SK-N-SH treated with all-trans-retinoic acid at 6 μM for 48 hours (cell line): Measurements from ENCODE around the gene VTI1A.

ENCODE experiments used
- ATAC-seq: fragments of 200-7000 bp; cut with Tn5 transposase; 3 replicates; pipeline ENCODE4 v1.9.1; 2020; ENCODE audit warnings: mild to moderate bottlenecking, moderate library complexity
- ARNTL ChIP-seq: fragments of 450-650 bp; formaldehyde crosslinking; IDR thresholded peaks from 2 replicates; pipeline ENCODE4 v1.5.0; 2020; ENCODE audit warnings: low read depth, mild to moderate bottlenecking, moderate library complexity, borderline replicate concordance
- BACH2 ChIP-seq: fragments of 250-450 bp; sonication (Bioruptor Pico); IDR thresholded peaks from 2 replicates; pipeline ENCODE4 v1.9.0; 2021; ENCODE audit warnings: mild to moderate bottlenecking, borderline replicate concordance
- CREB5 ChIP-seq: fragments of 250-450 bp; sonication (Bioruptor Pico); IDR thresholded peaks from 2 replicates; pipeline ENCODE4 v1.5.1; 2020; ENCODE audit warnings: low read depth, mild to moderate bottlenecking, moderate library complexity
- CSDC2 ChIP-seq: fragments of 250-450 bp; sonication (Bioruptor Pico); IDR thresholded peaks from 2 replicates; pipeline ENCODE4 v1.5.0; 2020; ENCODE audit warnings: mild to moderate bottlenecking, moderate library complexity
- CSRNP3 ChIP-seq: fragments of 250-450 bp; sonication (Bioruptor Pico); IDR thresholded peaks from 2 replicates; pipeline ENCODE4 v1.5.1; 2021; ENCODE audit warnings: mild to moderate bottlenecking, moderate library complexity
- ESRRG ChIP-seq: fragments of 250-450 bp; sonication (Bioruptor Pico); IDR thresholded peaks from 2 replicates; pipeline ENCODE4 v1.6.1; 2021; ENCODE audit warnings: mild to moderate bottlenecking
- ISL1 ChIP-seq: fragments of 250-450 bp; sonication (Bioruptor Pico); IDR thresholded peaks from 2 replicates; pipeline ENCODE4 v2.1.2; 2022; ENCODE audit warnings: mild to moderate bottlenecking, moderate library complexity
- OSR1 ChIP-seq: fragments of 250-450 bp; sonication (Bioruptor Pico); IDR thresholded peaks from 2 replicates; pipeline ENCODE4 v1.8.0; 2022; ENCODE audit warnings: moderate library complexity, mild to moderate bottlenecking, inconsistent platforms
- PATZ1 ChIP-seq: fragments of 250-450 bp; sonication (Bioruptor Pico); IDR thresholded peaks from 2 replicates; pipeline ENCODE4 v1.8.0; 2020; ENCODE audit warnings: mild to moderate bottlenecking, moderate library complexity, borderline replicate concordance
- POU6F1 ChIP-seq: fragments of 250-450 bp; sonication (Bioruptor Pico); IDR thresholded peaks from 2 replicates; pipeline ENCODE4 v1.8.0; 2021; ENCODE audit warnings: low read depth, mild to moderate bottlenecking, moderate library complexity, borderline replicate concordance
- PPARA ChIP-seq: fragments of 250-450 bp; sonication (Bioruptor Pico); IDR thresholded peaks from 2 replicates; pipeline ENCODE4 v1.5.0; 2020; ENCODE audit warnings: mild to moderate bottlenecking, borderline replicate concordance
- RARB ChIP-seq: fragments of 250-450 bp; sonication (Bioruptor Pico); IDR thresholded peaks from 2 replicates; pipeline ENCODE4 v1.8.0; 2021; ENCODE audit warnings: mild to moderate bottlenecking, moderate library complexity
- TOX ChIP-seq: fragments of 250-450 bp; sonication (Bioruptor Pico); IDR thresholded peaks from 2 replicates; pipeline ENCODE4 v1.8.0; 2021; ENCODE audit warnings: mild to moderate bottlenecking, moderate library complexity, borderline replicate concordance
- TSHZ2 ChIP-seq: fragments of 250-450 bp; sonication (Bioruptor Pico); IDR thresholded peaks from 2 replicates; pipeline ENCODE4 v1.5.0; 2020; ENCODE audit warnings: mild to moderate bottlenecking, moderate library complexity
- ZC3H10 ChIP-seq: fragments of 250-450 bp; sonication (Bioruptor Pico); IDR thresholded peaks from 2 replicates; pipeline ENCODE4 v1.5.1; 2021; ENCODE audit warnings: mild to moderate bottlenecking, moderate library complexity
- ZFP3 ChIP-seq: fragments of 250-450 bp; sonication (Bioruptor Pico); IDR thresholded peaks from 2 replicates; pipeline ENCODE4 v1.5.0; 2020; ENCODE audit warnings: mild to moderate bottlenecking, moderate library complexity
- ZFP30 ChIP-seq: fragments of 450-650 bp; formaldehyde crosslinking; IDR thresholded peaks from 2 replicates; pipeline ENCODE4 v1.5.0; 2022; ENCODE audit warnings: mild to moderate bottlenecking, moderate library complexity
- ZNF565 ChIP-seq: fragments of 450-650 bp; formaldehyde crosslinking; conservative IDR thresholded peaks from 2 replicates; pipeline ENCODE4 v1.5.0; 2020; ENCODE audit warnings: low read depth, mild to moderate bottlenecking, moderate library complexity
- ZNF70 ChIP-seq: fragments of 450-650 bp; formaldehyde crosslinking; IDR thresholded peaks from 2 replicates; pipeline ENCODE4 v1.5.0; 2020; ENCODE audit warnings: mild to moderate bottlenecking, moderate library complexity
- ZNF8 ChIP-seq: fragments of 450-650 bp; formaldehyde crosslinking; IDR thresholded peaks from 2 replicates; pipeline ENCODE4 v1.5.0; 2020; ENCODE audit warnings: mild to moderate bottlenecking, moderate library complexity

The VTI1A gene

GRCh38 chr10:112826018-112826697 is 379.1 kb downstream of the VTI1A start:
- TF ChIP-seq OSR1 (CRISPR knock-in tag), result no peak
- no peak for TF ChIP-seq CSRNP3
- no peak for TF ChIP-seq RARB
- no peak for TF ChIP-seq CSDC2
- no peak for TF ChIP-seq ZNF8 (CRISPR knock-in tag)
- no peak for ATAC-seq

GRCh38 chr10:112827086-112827485 is 380.1 kb downstream of the VTI1A start:
- ATAC-seq, result no peak
- TF ChIP-seq PATZ1 (CRISPR knock-in tag), result no peak
- no peak for TF ChIP-seq ISL1 (CRISPR knock-in tag)
- no peak for TF ChIP-seq TOX (CRISPR knock-in tag)
- TF ChIP-seq ESRRG (CRISPR knock-in tag), result no peak
- TF ChIP-seq ZFP30 (CRISPR knock-in tag), result no peak
- TF ChIP-seq ZNF70, result no peak
- no peak for TF ChIP-seq BACH2 (CRISPR knock-in tag)
- no peak for TF ChIP-seq ARNTL (CRISPR knock-in tag)
- TF ChIP-seq ZNF8 (CRISPR knock-in tag), result no peak

GRCh38 chr10:112827951-112828350 is 380.9 kb downstream of the VTI1A start:
- no peak for TF ChIP-seq PPARA
- no peak for TF ChIP-seq CREB5 (CRISPR knock-in tag)
- TF ChIP-seq POU6F1 (CRISPR knock-in tag), result no peak
- no peak for TF ChIP-seq ZFP3 (CRISPR knock-in tag)
- no peak for TF ChIP-seq OSR1 (CRISPR knock-in tag)
- no peak for TF ChIP-seq ISL1 (CRISPR knock-in tag)
- TF ChIP-seq RARB, result no peak
- no peak for TF ChIP-seq BACH2 (CRISPR knock-in tag)
- TF ChIP-seq ZNF565, result no peak
- no peak for TF ChIP-seq ZFP30 (CRISPR knock-in tag)
- TF ChIP-seq CSRNP3, result no peak
- TF ChIP-seq PATZ1 (CRISPR knock-in tag), result no peak
- ATAC-seq, result no peak

GRCh38 chr10:112831859-112832258 is 384.8 kb downstream of the VTI1A start:
- TF ChIP-seq ARNTL (CRISPR knock-in tag) (no peak), RARB (no peak), CREB5 (CRISPR knock-in tag) (no peak), TOX (CRISPR knock-in tag) (no peak), TSHZ2 (no peak), ZC3H10 (CRISPR knock-in tag) (no peak)
- ATAC-seq, result no peak
